HL-60 (cell line): ENCODE results near the gene F8.
"Not testable (repeated sequence)": the region's sequence is repeated elsewhere in the genome, so short reads cannot be mapped to it uniquely, and the experiment has no call there.

ENCODE experiments used
- CTCF ChIP-seq: IDR thresholded peaks from one replicate; pipeline ENCODE4 v1.5.1; 2011; ENCODE audit warnings: low read length, control low read depth, inconsistent platforms; ENCODE audit not compliant: insufficient read depth
- SPI1 ChIP-seq: IDR thresholded peaks from 2 replicates; pipeline ENCODE4 v1.6.1; 2012; ENCODE audit warnings: low read depth, mild to moderate bottlenecking, borderline replicate concordance

DNA sequence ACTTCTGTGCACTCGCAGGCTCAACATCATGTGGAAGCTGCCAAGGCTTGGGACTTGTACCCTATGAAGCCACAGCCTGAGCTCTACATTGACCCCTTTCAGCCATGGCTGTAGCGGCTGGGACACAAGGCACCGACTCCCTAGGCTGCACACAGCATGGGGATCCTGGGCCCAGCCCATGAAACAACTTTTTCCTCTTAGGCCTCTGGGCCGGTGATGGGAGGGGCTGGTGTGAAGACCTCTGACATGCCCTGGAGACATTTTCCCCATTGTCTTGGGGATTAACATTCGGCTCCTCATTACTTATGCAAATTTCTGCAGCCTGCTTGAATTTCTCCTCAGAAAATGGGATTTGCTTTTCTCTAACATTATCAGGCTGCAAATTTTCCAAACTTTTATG, 97.8 kb downstream of the F8 start:
- not testable (repeated sequence) for TF ChIP-seq CTCF, SPI1
